ENCODE results near the gene PRF1. TPM values are rescaled to one million over a fixed set of nuclear protein-coding genes. Genes with fewer than 3 reads are reported as not detected.
A peak's percentile ranks its signal among the peaks of the same experiment; 100 is the strongest.

PRF1 gene
- total and polyA plus RNA-seq, 11 donors: 0.50 to 19.4 (median 1.0) TPM

DNA sequence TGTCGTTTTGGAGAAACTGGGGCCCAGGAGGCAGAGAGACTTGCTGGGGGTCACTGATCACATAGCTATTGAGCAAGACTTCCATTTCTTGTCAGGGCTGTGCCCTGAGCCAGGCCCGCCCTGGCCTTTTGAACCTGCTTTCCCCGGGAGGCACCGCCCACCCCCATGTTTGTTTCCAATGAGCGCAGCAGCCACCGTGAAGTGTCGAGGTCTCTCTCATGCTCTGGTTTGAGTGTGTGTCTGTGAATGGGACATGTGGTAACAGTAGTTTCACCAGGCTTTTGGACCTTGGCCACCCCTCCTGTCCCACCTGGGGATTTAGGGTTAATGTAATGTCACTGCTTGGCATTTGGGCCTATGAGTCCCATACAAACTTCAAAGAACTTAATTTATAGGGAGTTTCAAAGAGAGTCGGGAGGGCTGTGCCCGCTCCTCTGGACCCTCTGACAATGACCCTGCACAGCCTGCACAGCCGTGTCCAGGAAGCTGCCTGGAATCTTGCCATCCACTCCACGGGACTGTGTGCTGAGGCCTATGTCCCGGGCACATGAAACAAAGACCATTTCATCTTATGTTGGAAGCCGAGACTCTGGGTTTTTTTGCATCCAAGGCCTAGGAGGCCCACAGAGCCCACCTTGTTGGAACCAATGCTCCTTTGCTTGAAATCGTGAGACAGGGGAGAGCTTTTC lies 6.3 kb downstream of the PRF1 start:
- peaks cover 0 to 10% (median 0%) of the 10 kb centered on the region in 12 donors for H3K4me1 ChIP-seq
- TF ChIP-seq, protein P1, sequence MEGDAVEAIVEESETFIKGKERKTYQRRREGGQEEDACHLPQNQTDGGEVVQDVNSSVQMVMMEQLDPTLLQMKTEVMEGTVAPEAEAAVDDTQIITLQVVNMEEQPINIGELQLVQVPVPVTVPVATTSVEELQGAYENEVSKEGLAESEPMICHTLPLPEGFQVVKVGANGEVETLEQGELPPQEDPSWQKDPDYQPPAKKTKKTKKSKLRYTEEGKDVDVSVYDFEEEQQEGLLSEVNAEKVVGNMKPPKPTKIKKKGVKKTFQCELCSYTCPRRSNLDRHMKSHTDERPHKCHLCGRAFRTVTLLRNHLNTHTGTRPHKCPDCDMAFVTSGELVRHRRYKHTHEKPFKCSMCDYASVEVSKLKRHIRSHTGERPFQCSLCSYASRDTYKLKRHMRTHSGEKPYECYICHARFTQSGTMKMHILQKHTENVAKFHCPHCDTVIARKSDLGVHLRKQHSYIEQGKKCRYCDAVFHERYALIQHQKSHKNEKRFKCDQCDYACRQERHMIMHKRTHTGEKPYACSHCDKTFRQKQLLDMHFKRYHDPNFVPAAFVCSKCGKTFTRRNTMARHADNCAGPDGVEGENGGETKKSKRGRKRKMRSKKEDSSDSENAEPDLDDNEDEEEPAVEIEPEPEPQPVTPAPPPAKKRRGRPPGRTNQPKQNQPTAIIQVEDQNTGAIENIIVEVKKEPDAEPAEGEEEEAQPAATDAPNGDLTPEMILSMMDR (IDR thresholded peaks at IDR 0.05): no peak
- TF ChIP-seq POLR2A (IDR thresholded peaks at IDR 0.05): no peak
- no peak overlapping the region for H3K4me3 ChIP-seq
- H3K27me3 ChIP-seq: no peaks in the 10 kb centered on the region
- peak overlapping the region in 1 of 12 donors; percentile 2 for H3K27ac ChIP-seq
- peak in 2 of 4 donors; percentile 11 to 41 for ATAC-seq
- DNase-seq: no peak
- intact Hi-C loops (cut with DNase I): no loop called here
- no peaks in the 10 kb centered on the region for H3K36me3 ChIP-seq
- WGBS, 4 donors: 65 to 77% (median 69%) methylated on average over 11 to 14 of the region's 14 CpGs
- H3K9me3 ChIP-seq: no peaks in the 10 kb centered on the region

DNA sequence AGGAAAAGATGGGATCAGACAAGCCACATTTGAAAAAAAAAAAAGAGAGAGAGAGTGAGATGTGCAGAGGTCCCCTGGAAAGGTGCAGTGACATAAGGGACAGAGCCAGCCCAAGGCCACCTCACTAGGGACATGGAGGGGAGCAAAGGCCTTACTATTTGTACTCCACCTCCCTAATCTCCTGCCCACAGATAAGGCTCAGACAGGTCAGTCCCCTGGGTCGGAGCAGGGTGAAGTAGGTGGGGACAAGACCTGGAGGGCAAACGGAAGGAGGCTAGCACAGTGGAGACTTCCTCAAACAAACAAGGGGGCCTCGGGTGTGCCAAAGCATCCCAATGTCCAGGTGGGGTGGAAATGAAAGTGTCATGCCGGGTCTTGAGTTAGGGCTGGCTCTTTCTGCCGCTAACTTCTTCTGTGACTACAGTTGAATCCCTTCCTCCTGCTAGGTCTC lies 7.0 kb downstream of the PRF1 start:
- Histone ChIP-seq H3K27ac (no peak overlapping the region), H3K27me3 (no peaks in the 10 kb centered on the region), H3K4me1 (peaks cover 0 to 16% (median 4%) of the 10 kb centered on the region in 12 donors), H3K4me3 (no peak overlapping the region), H3K9me3 (no peaks in the 10 kb centered on the region), H3K36me3 (no peaks in the 10 kb centered on the region)
- intact Hi-C loops (cut with DNase I): no loop called here
- no peak for ATAC-seq
- no peak for DNase-seq
- 89 to 97% (median 93%) methylated on average over 5 of the region's 5 CpGs for WGBS, 4 donors
- TF ChIP-seq POLR2A (IDR thresholded peaks at IDR 0.05): no peak
- TF ChIP-seq, protein P1 (IDR thresholded peaks at IDR 0.05): no peak

DNA sequence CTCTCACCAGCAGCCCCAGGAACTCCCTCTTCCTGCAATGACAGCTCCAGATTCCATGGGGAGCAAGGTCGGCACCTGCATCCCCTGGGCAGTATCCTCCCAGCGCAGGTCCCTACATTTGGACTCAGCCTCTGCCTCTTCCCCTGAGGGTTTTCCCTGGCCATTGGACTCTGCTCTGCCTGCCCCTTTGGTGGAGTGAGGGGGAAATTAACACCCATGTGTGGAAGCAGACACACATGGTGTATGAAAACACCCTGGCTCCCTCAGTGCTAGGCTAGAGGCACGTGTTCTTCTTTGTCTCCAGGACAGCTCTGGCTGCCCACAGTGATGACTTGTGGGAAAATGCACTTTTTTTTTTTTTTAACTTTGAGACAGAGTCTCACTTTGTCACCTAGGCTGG lies 8.4 kb downstream of the PRF1 start:
- DNase-seq: no peak
- Histone ChIP-seq H3K4me3 (no peak overlapping the region), H3K4me1 (peaks cover 0 to 31% (median 16%) of the 10 kb centered on the region in 12 donors), H3K27ac (no peak overlapping the region), H3K9me3 (no peaks in the 10 kb centered on the region), H3K36me3 (no peaks in the 10 kb centered on the region), H3K27me3 (no peaks in the 10 kb centered on the region)
- TF ChIP-seq, protein P1 (IDR thresholded peaks at IDR 0.05): no peak
- no peak for TF ChIP-seq POLR2A (IDR thresholded peaks at IDR 0.05)
- ATAC-seq: no peak
- 77 to 83% (median 79%) methylated on average over 3 of the region's 3 CpGs for WGBS, 4 donors
- intact Hi-C loops (cut with DNase I): no loop called here

DNA sequence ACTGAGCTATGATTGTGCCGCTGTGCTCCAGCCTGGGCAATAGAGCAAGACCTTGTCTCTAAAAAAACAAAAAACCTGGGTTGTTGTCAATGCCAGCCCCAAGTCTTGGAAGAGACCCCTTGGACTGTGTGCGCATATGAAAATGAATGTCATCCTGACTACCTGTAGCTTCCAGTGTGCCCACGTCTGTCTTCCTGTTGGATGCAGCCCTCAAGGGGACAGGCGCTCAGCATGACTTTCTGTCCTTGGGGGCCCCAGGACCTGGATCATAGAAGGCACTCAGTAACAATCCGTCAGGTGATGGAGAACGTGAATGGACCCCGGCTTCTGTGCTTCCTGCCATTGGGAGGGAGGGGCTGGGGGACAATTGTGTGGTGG lies 9.0 kb downstream of the PRF1 start:
- 83 to 97% (median 91%) methylated on average over 7 of the region's 7 CpGs for WGBS, 4 donors

More for the DNA sequence above, 9.0 kb downstream of the PRF1 start:
- Histone ChIP-seq H3K4me1 (peaks cover 0 to 37% (median 22%) of the 10 kb centered on the region in 12 donors), H3K27me3 (no peaks in the 10 kb centered on the region), H3K9me3 (no peaks in the 10 kb centered on the region), H3K36me3 (no peaks in the 10 kb centered on the region), H3K4me3 (no peak overlapping the region), H3K27ac (no peak overlapping the region)
- intact Hi-C loops (cut with DNase I): no loop called here
- TF ChIP-seq, protein P1 (IDR thresholded peaks at IDR 0.05): no peak
- no peak for TF ChIP-seq POLR2A (IDR thresholded peaks at IDR 0.05)
- DNase-seq (no peak), ATAC-seq (no peak)
